D721Med (cell line): ENCODE data around the gene LARP4B.

Experiments used
- DNase-seq: peaks from one replicate; pipeline ENCODE4 v3.0.0; 2011; ENCODE audit warnings: low spot score; ENCODE audit not compliant: insufficient read length
- FAIRE-seq: peaks from 2 replicates; lab custom pipeline; 2011; peaks lifted over from hg19 to GRCh38; lab: Jason Lieb, UNC
- TF ChIP-seq, protein P1 (sequence below): IDR thresholded peaks from 2 replicates; pipeline ENCODE4 v1.5.1; 2012; ENCODE audit warnings: mild to moderate bottlenecking, control low read depth; ENCODE audit not compliant: insufficient read depth; ENCODE audit errors: missing control alignments

LARP4B gene

DNA sequence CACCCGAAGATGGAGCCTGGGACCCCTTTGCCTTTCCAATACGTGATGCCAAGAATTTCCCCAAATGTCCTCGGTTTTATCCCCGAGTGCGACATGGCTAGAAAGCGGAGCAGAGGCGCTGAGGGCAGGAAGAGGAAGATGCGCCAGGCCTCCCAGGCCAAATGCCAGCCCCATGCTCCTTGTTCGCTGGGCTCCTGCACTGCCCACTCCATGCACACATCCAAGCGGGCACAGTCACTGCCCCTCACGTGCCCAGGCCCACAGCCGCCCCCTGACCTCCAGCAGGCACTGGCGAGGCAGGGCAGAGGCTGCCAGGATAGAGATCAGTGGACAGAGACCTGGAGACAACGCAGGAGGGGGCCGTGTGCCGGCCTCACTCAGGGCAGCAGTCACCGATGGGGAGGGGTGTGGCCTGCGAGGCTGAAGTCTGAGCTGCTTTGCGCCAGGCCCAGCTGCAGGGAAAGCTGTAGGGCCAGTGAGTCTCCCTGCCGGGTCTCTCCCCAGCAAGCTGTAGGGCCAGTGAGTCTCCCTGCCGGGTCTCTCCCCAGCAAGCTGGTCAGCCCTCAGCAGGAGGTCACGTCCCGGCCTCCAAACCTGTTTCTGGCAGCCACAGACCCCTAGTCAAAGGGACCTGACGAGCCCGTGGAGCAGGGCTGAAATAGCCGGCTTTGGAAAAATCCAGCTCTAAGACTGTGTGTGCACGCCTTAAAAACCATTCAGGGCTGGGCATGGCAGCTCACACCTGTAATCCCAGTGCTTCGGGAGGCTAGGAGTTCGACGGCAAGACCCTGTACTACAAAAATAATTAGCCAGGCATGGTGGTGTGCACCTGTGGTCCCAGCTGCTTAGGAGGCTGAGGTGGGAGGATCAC lies 141.4 kb downstream of the LARP4B start:
- DNase-seq (peak; percentile 6), FAIRE-seq (no peak)
- TF ChIP-seq, protein P1, sequence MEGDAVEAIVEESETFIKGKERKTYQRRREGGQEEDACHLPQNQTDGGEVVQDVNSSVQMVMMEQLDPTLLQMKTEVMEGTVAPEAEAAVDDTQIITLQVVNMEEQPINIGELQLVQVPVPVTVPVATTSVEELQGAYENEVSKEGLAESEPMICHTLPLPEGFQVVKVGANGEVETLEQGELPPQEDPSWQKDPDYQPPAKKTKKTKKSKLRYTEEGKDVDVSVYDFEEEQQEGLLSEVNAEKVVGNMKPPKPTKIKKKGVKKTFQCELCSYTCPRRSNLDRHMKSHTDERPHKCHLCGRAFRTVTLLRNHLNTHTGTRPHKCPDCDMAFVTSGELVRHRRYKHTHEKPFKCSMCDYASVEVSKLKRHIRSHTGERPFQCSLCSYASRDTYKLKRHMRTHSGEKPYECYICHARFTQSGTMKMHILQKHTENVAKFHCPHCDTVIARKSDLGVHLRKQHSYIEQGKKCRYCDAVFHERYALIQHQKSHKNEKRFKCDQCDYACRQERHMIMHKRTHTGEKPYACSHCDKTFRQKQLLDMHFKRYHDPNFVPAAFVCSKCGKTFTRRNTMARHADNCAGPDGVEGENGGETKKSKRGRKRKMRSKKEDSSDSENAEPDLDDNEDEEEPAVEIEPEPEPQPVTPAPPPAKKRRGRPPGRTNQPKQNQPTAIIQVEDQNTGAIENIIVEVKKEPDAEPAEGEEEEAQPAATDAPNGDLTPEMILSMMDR: no peak

DNA sequence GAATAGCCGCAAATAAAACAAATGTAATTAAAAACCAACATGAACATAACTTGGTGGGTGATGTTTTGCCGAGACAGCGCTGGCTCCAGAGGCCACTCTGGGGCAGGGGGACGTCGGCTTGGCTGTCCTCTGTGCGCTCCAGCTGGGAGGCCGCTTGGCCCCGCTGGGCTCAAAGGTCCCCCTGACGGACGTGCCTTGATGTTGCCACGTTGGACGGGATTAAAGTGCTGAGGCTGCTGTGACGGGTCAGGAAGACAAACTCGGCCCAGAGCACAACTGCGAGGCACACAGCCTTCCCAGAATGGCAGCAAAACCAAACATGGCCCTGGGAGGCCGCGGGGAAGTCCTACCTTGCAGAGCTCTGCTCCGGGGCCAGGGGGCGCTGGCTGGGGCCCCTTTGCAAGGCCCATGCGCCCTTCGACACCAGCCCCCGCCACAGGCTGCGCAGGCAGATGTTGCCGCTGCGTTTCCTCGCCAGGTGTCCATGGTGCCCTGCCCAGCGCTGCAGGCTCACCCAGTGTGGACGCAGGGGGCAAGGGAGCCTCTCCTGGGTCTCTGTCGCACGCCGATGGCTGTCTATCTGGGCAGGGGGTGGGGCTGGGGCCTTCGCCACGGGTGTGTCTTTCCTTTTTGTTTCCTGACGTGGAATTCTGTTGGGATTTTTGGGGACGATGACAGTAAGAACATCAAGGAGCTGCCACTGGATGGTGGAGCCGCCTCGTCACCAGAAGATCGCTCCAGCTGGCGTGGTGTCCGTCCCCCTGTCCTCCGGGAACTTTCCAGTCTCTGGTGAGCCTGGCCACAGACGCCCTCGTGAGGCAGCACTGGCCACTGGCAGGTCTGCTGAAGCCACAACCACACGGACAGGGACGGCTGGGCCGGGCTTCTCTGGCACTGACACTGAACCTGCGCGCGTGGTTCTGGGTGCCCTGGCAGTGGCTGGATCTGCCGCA lies 142.4 kb downstream of the LARP4B start:
- TF ChIP-seq, protein P1: peak; percentile 21
- no peak for FAIRE-seq
- DNase-seq: peak; percentile 12

DNA sequence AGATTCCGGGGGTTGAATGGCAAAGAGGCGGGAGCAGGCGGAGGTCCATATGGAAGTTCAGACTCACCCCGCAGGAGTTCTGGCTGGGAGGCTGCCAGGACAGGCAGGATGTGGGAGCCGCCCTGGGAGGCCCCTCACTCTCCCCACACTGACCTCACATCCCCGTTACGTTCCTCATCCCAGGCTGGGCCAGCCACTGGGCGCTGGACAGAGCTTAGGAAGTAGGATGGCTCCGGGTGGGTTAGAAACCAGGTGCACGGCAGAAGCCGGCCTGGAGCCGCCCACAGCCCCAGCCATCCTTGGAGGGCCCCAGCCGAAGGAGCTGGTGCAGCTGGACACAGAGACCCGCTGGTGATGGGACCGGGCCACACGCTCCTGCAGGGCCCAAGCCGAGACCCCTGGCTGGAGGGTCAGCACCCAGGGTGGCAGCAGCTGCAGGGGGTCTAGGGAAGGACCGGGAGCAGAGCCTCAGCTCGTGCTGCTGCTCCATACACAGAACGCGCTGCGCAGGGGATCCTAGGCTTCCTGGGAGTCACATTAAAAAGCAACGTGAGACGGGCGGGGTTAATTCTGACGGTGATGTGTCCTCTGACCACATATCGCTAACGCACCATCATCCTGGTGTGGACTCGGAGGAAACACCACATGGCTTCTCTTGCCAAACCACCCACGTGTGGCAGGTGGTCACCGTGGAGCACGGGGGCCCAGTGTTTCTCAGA lies 143.4 kb downstream of the LARP4B start:
- no peak for FAIRE-seq
- TF ChIP-seq, protein P1: no peak
- DNase-seq: peak; percentile 8

DNA sequence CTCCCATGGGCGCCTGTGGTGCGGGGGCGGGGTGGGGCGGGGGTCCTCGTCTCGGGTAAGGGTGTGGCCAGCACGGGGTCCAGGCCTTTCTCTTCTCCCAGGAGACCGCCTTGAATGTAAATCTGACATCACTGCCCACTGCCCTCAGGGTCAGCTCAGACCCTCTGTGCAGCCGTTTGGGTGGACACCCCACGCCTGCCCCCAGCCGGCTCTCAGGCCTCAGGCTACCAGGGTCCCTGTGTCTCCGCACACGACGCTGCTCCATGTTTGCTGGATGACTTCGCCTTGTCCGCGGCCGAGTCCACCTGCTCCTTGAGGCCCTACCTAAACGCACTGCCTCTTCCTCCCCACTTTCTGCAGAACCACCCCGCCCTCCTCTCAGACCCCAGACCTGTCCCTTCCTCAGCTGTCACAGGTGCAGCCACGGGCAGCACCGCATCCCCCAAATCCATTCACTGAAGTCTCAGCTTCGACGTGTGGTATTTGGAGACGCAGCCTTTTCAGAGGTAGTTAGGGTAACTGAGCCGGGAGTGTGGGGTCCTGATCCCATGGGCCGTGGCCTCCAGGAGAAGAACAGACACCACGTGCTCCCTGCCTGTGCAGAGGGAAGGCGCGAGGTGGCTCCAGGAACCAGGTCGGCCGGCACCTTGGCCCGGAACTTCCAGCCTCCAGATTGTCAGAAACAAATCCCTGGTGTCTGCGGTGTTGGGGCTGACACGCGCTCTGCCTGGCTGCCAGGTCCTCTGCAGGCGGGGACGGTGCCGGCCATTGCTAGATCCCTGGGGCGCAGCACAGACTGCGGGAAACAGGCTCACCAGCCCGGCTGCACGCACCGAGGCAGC lies 144.7 kb downstream of the LARP4B start:
- FAIRE-seq (no peak), DNase-seq (no peak)
- TF ChIP-seq, protein P1: no peak

DNA sequence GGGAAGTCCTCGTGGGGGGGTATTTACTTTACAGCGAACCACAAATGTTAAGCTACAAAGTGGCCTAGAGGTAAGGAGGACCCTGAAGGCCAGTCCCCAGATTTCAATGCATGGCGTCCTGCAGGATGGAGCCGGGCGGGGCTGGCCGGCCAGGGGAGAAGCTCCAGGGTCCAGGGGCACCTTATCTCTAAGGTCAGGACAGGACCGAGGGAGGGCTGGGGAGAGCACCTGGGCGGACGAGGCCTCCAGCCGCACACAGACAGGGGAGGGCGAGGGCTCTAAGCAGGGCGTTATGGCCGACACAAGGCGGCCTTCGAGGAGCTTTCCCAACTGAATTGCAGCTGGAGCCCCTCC lies 145.7 kb downstream of the LARP4B start:
- no peak for FAIRE-seq
- TF ChIP-seq, protein P1: no peak
- peak; percentile 10 for DNase-seq
